NB4 (cell line): ENCODE results near the gene SLC5A2.

Experiments
- MYC ChIP-seq: IDR thresholded peaks from 2 replicates; pipeline ENCODE4 v1.6.1; 2011; ENCODE audit warnings: low read depth, low read length
- POLR2A ChIP-seq: IDR thresholded peaks from 2 replicates; pipeline ENCODE4 v1.6.1; 2011; ENCODE audit warnings: mild to moderate bottlenecking; ENCODE audit not compliant: insufficient read length; ENCODE audit errors: extremely low read depth
- TF ChIP-seq, protein P1 (sequence below): IDR thresholded peaks from one replicate; pipeline ENCODE4 v1.5.1; 2012; ENCODE audit warnings: low read depth, low read length
- TF ChIP-seq, protein P2 (sequence below): IDR thresholded peaks from 2 replicates; pipeline ENCODE4 v1.6.1; 2011; ENCODE audit warnings: low read depth, low read length

DNA sequence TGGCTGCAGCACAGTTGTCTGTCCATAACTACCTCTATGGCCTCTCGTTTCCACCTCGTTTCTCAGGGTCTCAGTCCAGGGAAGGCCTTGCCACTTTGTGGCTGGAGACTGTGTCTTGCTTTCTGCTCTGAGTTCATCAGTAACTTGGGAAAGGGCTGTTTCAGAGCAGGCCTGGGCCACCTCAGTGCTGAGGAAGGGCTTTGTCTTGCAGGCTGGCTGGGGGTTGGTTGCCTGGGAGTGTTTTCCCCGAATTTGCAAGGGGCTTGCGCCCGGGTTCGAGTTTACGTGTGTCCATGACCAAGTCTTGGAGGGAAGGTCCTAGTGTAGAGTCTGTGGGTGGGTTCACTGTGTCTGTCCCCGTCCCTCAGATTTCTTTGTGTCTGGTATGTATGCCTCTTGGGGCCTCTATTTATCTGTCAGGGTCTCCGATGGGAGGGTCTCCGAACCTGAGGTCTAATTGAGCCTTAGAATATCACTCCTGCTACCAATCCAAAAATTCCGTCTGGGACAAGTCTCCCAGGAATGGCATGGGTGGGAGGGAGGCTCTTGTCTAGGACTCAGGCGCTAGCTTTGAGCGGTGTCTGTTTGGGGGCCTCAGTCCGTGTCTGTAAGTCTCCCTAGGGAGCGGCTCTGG is 11.6 kb upstream of the SLC5A2 start:
- TF ChIP-seq, protein P1, sequence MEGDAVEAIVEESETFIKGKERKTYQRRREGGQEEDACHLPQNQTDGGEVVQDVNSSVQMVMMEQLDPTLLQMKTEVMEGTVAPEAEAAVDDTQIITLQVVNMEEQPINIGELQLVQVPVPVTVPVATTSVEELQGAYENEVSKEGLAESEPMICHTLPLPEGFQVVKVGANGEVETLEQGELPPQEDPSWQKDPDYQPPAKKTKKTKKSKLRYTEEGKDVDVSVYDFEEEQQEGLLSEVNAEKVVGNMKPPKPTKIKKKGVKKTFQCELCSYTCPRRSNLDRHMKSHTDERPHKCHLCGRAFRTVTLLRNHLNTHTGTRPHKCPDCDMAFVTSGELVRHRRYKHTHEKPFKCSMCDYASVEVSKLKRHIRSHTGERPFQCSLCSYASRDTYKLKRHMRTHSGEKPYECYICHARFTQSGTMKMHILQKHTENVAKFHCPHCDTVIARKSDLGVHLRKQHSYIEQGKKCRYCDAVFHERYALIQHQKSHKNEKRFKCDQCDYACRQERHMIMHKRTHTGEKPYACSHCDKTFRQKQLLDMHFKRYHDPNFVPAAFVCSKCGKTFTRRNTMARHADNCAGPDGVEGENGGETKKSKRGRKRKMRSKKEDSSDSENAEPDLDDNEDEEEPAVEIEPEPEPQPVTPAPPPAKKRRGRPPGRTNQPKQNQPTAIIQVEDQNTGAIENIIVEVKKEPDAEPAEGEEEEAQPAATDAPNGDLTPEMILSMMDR: no peak
- TF ChIP-seq POLR2A (no peak), MYC (no peak)
- TF ChIP-seq, protein P2, sequence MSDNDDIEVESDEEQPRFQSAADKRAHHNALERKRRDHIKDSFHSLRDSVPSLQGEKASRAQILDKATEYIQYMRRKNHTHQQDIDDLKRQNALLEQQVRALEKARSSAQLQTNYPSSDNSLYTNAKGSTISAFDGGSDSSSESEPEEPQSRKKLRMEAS: no peak
